Myocyte (in vitro differentiated cells): ENCODE results near the gene SEL1L3. TPM values are rescaled to one million over a fixed set of nuclear protein-coding genes. Genes with fewer than 3 reads are reported as not detected.
A peak's percentile ranks its signal among the peaks of the same experiment; 100 is the strongest.

Experiments used
- DNase-seq: peaks from one replicate; pipeline ENCODE4 v3.0.0-alpha.2; 2012; ENCODE audit warnings: low read depth
- total RNA-seq: library from RNA; depleted of rRNA; stranded (reverse); fragments of >200 nt; gene quantifications from 2 replicates; pipeline ENCODE4 v1.2.3, GENCODE V29; 2014

SEL1L3 gene
- total RNA-seq, 1 donor from 2014 or later = 6.8 TPM

- DNase-seq = no peak
Observed at GRCh38 chr4:25856756-25857155, 6.0 kb downstream of the SEL1L3 start.

- no peak for DNase-seq
Observed at GRCh38 chr4:25852103-25852502, 10.7 kb downstream of the SEL1L3 start.

- no peak for DNase-seq
Observed at GRCh38 chr4:25847329-25847728, 15.5 kb downstream of the SEL1L3 start.

GRCh38 chr4:25845841-25846653 is 16.7 kb downstream of the SEL1L3 start:
- DNase-seq = no peak

- DNase-seq = no peak
Observed at GRCh38 chr4:25844961-25845712, 17.7 kb downstream of the SEL1L3 start.

DNA sequence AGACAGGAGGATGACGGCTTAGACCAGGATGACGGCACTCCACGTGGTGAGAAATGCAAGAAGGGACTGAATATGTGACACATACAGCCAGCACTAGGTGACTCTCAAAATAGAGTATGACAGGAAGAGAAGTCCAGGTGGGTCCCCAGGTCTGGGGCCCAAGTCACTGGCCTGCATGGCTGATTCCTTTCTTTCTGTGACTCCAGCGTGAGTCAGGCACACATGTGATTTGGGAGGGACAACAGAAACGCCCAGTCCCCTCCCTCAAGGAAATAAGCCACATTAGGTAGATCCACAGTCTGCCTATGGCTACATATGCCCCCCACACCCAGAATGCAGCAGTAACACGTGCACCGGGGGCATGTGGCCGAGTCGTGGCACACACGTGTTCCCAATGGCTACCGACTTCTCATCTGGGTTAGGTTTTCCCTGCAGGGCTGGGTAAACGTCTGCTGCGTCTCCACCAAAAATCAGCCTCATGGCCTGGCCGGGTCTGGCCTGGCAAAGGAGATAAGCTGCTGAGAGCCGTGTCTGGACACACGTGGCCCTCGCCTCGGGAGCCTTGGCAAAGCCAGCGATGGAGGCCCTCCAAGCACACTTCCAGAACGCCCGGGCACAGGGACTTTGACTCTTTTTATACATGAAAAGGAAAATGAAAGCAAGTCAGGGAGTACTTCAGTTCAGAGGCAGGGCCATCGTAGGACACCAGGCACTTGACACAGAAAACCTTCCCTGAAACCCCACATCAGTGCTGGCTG is 19.3 kb downstream of the SEL1L3 start:
- DNase-seq = no peak

DNA sequence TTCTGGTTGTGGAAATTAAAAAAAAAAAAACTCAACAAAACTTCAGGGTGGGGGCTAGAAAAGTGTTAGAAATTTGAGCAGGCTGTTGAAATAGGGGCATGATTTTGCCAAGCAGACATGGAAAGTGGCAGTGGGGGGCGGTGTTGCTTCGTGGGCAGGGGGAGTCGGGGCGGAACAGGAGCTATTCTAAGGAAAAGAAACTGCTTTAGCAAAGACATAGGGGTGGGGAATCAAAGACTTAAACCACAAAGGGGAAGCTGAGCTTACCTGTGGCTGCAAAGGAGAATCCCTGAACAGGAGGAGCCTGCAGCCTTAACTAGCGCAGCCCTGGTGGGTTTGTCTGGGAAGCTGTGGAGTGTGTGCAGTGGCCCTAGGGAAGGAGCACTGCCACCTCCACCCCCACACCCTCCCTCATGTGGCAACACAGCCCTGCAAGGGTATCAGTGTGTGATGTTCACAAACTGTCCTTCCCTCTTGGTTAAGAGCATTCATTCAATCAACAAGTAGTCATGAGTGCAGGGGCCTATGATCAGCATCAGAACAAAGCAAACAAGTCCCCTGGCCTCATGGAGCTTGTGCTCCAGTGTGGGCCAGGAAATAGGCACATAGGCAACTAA is 20.5 kb downstream of the SEL1L3 start:
- no peak for DNase-seq

DNA sequence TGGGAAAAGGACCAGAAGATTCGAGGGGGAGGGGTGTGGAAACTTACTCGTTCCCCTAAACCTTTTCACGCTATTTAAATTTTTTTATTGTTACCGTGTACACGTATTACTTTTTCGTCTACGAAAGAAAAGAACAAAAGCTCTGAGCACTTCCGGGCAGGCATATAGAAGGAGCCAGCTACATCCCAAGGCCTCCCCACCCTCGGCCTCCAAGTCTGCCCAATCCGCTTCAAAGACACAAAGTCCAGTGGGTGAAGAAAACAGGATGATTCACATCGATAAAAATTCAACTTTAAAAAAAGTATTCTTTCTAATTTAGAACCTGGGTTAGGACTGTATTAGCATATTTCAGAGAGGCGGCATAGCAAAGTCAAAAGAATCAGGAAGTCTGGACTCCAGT is 23.1 kb downstream of the SEL1L3 start:
- DNase-seq = no peak

GRCh38 chr4:25839233-25839632 is 23.6 kb downstream of the SEL1L3 start:
- DNase-seq = no peak

DNA sequence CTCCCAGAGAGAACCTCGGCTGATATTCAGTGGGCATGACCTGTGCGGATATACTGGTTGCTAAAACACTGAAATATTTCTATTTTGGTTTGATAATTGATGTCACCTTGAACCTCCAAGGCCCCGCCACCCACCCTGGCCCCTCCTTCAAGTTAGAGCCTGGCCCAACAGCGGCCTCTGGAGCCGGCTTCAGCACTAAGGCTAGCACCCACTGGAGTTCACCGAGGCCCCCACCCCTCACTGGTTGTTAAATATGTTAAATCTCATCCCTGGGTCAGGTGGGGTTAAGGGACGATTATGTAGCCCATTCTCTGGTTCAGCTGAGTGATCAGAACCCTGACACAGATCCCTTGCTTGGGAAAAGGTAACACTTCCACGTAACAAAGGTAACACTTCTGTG is 24.3 kb downstream of the SEL1L3 start:
- no peak for DNase-seq

GRCh38 chr4:25837107-25837506 is 25.7 kb downstream of the SEL1L3 start:
- DNase-seq = no peak

- DNase-seq = no peak
Observed at GRCh38 chr4:25835384-25835783, 27.4 kb downstream of the SEL1L3 start.

- no peak for DNase-seq
Observed at GRCh38 chr4:25834411-25835107, 28.2 kb downstream of the SEL1L3 start.

DNA sequence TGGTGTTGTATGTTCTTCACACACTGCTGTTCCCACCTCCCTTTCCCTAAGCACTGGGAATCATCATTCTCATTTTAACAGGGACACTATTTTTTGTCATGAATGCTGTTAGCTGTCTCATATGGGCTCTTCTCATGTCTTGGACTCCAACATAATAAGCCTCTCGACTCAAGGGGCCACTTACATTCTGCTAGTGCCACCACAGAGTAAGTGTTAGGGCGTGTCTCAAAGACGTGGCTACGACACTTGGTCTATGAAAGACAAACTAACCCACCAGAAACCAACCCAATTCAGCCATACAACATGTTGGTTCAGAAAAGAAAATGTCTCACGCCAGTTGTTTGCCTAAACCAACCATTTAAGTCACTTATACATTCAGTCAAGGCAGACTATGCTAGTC is 32.2 kb downstream of the SEL1L3 start:
- DNase-seq = no peak

DNA sequence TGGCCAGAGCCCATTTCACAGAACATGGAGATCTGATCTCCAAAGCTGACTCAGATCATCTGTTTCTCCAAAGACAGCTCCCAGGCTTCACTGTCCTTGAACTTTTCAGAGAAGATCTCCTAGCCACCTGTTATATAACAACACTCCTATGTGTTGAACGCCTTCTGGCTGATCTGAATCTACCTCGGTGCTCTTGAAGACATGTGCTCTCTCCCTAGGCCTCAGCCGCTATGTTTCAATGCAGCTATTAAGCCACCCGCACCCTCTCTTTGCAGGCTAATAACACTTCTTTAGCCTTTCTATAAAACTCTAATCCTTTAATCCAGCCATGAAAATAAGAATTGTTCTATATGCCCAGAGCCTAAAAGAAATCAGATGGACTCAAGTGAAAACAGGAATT is 34.9 kb downstream of the SEL1L3 start:
- no peak for DNase-seq

GRCh38 chr4:25827373-25827772 is 35.4 kb downstream of the SEL1L3 start:
- no peak for DNase-seq

GRCh38 chr4:25826074-25826752 is 36.6 kb downstream of the SEL1L3 start:
- DNase-seq = peak; percentile 41

DNA sequence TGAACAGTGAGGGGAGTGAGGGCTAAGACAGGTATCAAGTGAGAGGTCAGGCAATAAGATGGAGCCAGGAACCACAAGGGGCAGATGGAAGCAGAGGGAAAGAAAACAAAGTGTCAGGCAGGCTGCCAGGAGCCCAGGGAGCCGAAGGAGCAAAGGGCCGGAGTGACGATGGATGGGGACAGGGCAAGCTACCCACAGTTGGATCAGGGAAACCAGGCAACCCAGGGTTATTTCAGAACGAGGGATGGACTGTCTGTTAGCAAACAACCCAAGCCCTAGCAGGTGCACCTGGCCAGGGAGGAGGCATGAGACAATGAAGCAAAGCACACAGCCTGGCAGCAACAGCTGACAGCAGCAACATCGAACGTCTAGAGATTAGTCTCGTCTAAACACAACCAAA is 39.2 kb downstream of the SEL1L3 start:
- peak; percentile 42 for DNase-seq

DNA sequence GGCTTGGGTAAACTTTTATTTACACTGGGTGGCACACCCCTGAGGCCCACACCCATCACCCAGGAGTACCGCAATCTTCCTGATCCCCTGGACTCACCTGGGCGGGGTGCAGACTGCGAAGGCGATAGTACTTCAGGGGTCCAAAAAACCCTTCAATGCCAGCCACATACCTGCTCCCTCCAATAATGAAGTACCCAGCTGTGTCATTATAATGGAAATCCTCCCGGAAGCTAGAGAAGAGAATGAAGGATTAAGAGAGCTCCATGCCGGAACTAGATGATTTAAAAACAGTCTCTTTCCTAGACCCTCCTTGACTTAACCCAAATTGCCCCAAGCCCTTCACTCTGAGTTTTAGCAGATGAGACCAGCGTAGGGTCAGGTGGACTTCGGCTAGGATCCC is 40.9 kb downstream of the SEL1L3 start:
- DNase-seq = no peak

GRCh38 chr4:25821267-25821666 is 41.5 kb downstream of the SEL1L3 start:
- DNase-seq = no peak
